ENCODE data around the gene ZC2HC1B. TPM values are rescaled to one million over a fixed set of nuclear protein-coding genes. Genes with fewer than 3 reads are reported as not detected.

The ZC2HC1B gene
- total and polyA plus RNA-seq, 9 of the 15 experiments (the other 6 are each of a cell fraction or from before 2014, with no cell fraction given) = not detected

DNA sequence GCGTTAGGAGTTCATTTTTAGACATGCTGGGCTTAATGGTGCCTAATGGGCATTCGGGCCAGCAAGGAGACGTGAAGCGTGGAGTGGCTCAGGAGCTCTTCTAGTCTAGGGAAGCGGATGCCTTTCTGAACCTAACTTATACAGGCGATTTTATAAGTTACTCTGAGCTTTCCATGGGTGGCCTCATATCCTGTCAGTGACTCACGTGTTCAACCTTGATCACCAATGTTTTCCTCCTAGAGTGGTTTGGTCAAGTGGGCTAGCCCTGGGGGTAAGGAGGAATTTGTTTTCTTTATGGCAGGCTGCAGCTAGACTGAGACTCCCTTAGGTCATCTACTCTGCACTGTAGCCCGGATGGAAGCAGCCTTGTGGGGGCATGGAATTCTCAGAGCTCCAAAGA is 91.7 kb downstream of the ZC2HC1B start:
- no TSS peak for BruUV-seq (replicated peaks)
- no peak for TF ChIP-seq ZBTB17 (CRISPR knock-in tag; IDR thresholded peaks at IDR 0.05)
- Histone ChIP-seq H3K27me3 (ENCODE audit: control insufficient read depth in 2 of 2, insufficient read depth in 2 of 2, low read length in 2 of 2) (no peaks in the 10 kb centered on the region), H3K4me1 (replicated peaks in 1 of 2; ENCODE audit: control insufficient read depth in 2 of 2, insufficient read depth in 2 of 2, low read length in 2 of 2) (no peaks in the 10 kb centered on the region), H3K9ac (ENCODE audit: insufficient read depth in 1 of 2, low read depth in 2 of 2, low read length in 2 of 2) (no peak overlapping the region), H4K20me1 (replicated peaks; ENCODE audit: control insufficient read depth, insufficient read depth, low read length) (no peaks in the 10 kb centered on the region), H3K36me3 (ENCODE audit: control insufficient read depth, insufficient read depth, low read length) (no peaks in the 10 kb centered on the region), H2AFZ (ENCODE audit: low read depth, low read length) (no peak overlapping the region), H3K27ac (ENCODE audit: extremely low read depth, low read depth, low read length) (no peak overlapping the region), H3K9me1 (ENCODE audit: control insufficient read depth, insufficient read depth, low read length) (no peaks in the 10 kb centered on the region), H3K4me3 (no peak overlapping the region), H3K79me2 (ENCODE audit: control insufficient read depth, insufficient read depth, low read length) (no peaks in the 10 kb centered on the region), H3K4me2 (ENCODE audit: insufficient read depth, low read length) (no peak overlapping the region), H3K9me3 (replicated peaks; ENCODE audit: control insufficient read depth, insufficient read depth, low read depth, low read length) (no peaks in the 10 kb centered on the region)
- FAIRE-seq (no peak), ATAC-seq (no peak), DNase-seq (ENCODE audit: extremely low read depth in 1 of 4, low spot score in 3 of 4) (no peak)
- CTCF ChIA-PET (ENCODE audit: low intra/inter-chr PET ratio) = no interaction called here
- POLR2A ChIA-PET = interaction anchor here (0.8 kb wide), 2 partner anchors 15 to 1355 kb away, joined by 3 read pairs; no protein-coding TSS in a partner anchor
- in situ Hi-C loops (cut with MboI) = no loop called here
- intact Hi-C loops (cut with micrococcal nuclease) = no loop called here
- WGBS (ENCODE audit: insufficient coverage, low coverage, missing lambda C conversion rate) = 30% methylated on average over 8 of the region's 8 CpGs

DNA sequence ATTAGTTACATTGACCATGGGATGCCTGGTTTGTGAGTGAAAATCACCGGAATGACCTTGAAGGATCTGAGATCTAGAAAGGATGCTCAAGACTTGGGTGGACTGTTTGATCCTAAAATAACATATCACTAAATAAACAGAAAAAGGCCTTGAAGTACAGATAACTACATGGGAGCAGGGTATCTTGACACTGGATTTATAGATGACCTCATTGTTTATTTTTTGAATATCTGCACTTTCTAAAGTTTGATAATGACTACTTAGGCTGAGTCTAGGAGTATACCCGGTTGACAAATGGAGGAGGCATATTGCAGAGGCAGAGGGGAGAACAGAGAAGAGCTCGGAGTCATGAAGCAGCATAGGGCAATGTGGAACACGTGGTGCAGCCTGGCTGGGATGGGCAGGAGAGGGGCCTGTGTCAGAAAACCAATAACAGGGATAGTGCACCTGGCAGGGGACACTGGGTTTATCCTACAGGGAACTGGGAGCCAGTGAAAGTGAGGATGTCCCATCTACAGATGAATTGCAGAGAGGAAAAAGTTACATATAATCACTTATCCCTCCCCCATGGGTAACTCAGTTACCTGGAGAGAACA is 93.5 kb downstream of the ZC2HC1B start:
- no peaks in the 10 kb centered on the region for H3K9me3 ChIP-seq (replicated peaks; ENCODE audit: control insufficient read depth, insufficient read depth, low read depth, low read length)
- in situ Hi-C loops (cut with MboI) = no loop called here
- no peak for TF ChIP-seq SMAD4 (CRISPR knock-in tag; conservative IDR thresholded peaks at IDR 0.05)
- TF ChIP-seq KLF16 (IDR thresholded peaks at IDR 0.05) = no peak
- TF ChIP-seq ZEB2 (IDR thresholded peaks at IDR 0.05) = no peak
- peak; percentile 39; the same call in 1 of the 2 replicates for TF ChIP-seq ATF7 (IDR thresholded peaks at IDR 0.05)
- TF ChIP-seq, protein P1, sequence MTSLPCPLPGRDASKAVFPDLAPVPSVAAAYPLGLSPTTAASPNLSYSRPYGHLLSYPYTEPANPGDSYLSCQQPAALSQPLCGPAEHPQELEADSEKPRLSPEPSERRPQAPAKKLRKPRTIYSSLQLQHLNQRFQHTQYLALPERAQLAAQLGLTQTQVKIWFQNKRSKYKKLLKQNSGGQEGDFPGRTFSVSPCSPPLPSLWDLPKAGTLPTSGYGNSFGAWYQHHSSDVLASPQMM (CRISPR knock-in tag; IDR thresholded peaks at IDR 0.05) = no peak
- TF ChIP-seq STAT5A (IDR thresholded peaks at IDR 0.05; ENCODE audit: borderline replicate concordance, low read length) = no peak
- TF ChIP-seq SRSF3 (IDR thresholded peaks at IDR 0.05; ENCODE audit: insufficient read depth, low read length) = no peak
- no peak for TF ChIP-seq CHD2 (IDR thresholded peaks at IDR 0.05; ENCODE audit: low read depth, low read length)
- TF ChIP-seq ZNF436 (CRISPR knock-in tag; IDR thresholded peaks at IDR 0.05) = no peak
- TF ChIP-seq HDAC2 (IDR thresholded peaks at IDR 0.05) = no peak
- no peak for TF ChIP-seq KDM2B (CRISPR knock-in tag; IDR thresholded peaks at IDR 0.05)
- TF ChIP-seq TAL1 (IDR thresholded peaks at IDR 0.05) = no peak
- TF ChIP-seq CC2D1A (IDR thresholded peaks at IDR 0.05) = no peak
- no peak for TF ChIP-seq FOXK1 (CRISPR knock-in tag; IDR thresholded peaks at IDR 0.05; ENCODE audit: borderline replicate concordance)
- no peak for TF ChIP-seq JUND (IDR thresholded peaks at IDR 0.05; ENCODE audit: borderline replicate concordance, low read depth, low read length)
- TF ChIP-seq JUND (tag; IDR thresholded peaks at IDR 0.05; ENCODE audit: borderline replicate concordance, low read depth, low read length) = peak; percentile 27; the same call in 2 of the 3 replicates
- TF ChIP-seq MYBL2 (IDR thresholded peaks at IDR 0.05; ENCODE audit: low read depth) = no peak
- no peak for TF ChIP-seq MYBL2 (CRISPR knock-in tag; IDR thresholded peaks at IDR 0.05; ENCODE audit: borderline replicate concordance)
- ChIA-PET POLR2A (interaction anchor here (2.4 kb wide), 1 partner anchor 14 kb away, joined by 10 read pairs; no protein-coding TSS in a partner anchor), CTCF (ENCODE audit: low intra/inter-chr PET ratio) (no interaction called here)
- intact Hi-C loops (cut with micrococcal nuclease) = no loop called here
- no peak overlapping the region for H3K27ac ChIP-seq (ENCODE audit: extremely low read depth, low read depth, low read length)
- 18% methylated on average over 4 of the region's 4 CpGs for WGBS (ENCODE audit: insufficient coverage, low coverage, missing lambda C conversion rate)
- H3K36me3 ChIP-seq (ENCODE audit: control insufficient read depth, insufficient read depth, low read length) = no peaks in the 10 kb centered on the region
- FAIRE-seq (no peak), DNase-seq (ENCODE audit: extremely low read depth in 1 of 4, low spot score in 3 of 4) (no peak), ATAC-seq (no peak)
- H3K9me1 ChIP-seq (ENCODE audit: control insufficient read depth, insufficient read depth, low read length) = no peaks in the 10 kb centered on the region
- BruUV-seq (replicated peaks) = no TSS peak
- H3K4me2 ChIP-seq (ENCODE audit: insufficient read depth, low read length) = no peak overlapping the region
- no peaks in the 10 kb centered on the region for H3K27me3 ChIP-seq (ENCODE audit: control insufficient read depth in 2 of 2, insufficient read depth in 2 of 2, low read length in 2 of 2)
- H4K20me1 ChIP-seq (replicated peaks; ENCODE audit: control insufficient read depth, insufficient read depth, low read length) = no peaks in the 10 kb centered on the region
- H3K79me2 ChIP-seq (ENCODE audit: control insufficient read depth, insufficient read depth, low read length) = no peaks in the 10 kb centered on the region
- no peak overlapping the region for H3K4me3 ChIP-seq
- no peak overlapping the region for H2AFZ ChIP-seq (ENCODE audit: low read depth, low read length)
- H3K9ac ChIP-seq (ENCODE audit: insufficient read depth in 1 of 2, low read depth in 2 of 2, low read length in 2 of 2) = no peak overlapping the region
- no peaks in the 10 kb centered on the region for H3K4me1 ChIP-seq (replicated peaks in 1 of 2; ENCODE audit: control insufficient read depth in 2 of 2, insufficient read depth in 2 of 2, low read length in 2 of 2)

Measured in K562 (cell line).